Right lobe of liver (tissue), 4 donors: ENCODE results near the gene TAS2R46.

ENCODE experiments used
- POLR2A ChIP-seq: fragments of 450-650 bp; IDR thresholded peaks from one replicate; pipeline ENCODE4 v1.6.1; 2017; ENCODE audit warnings: antibody characterized with exemption, mild to moderate bottlenecking
- TF ChIP-seq, protein P1 (sequence below), 4 donors: fragments of 200-600 bp in 3 of 4; fragments of 450-650 bp in 1 of 4; IDR thresholded peaks; one replicate each; pipeline versions ENCODE4 v1.5.1 to v1.8.0; 2016 to 2022; ENCODE audit warnings: antibody characterized with exemption in 4 of 4, mild to moderate bottlenecking in 2 of 4
- donor health status: DM: no; HTN: no; CAD: no.
- donor health status: DM: no; HTN: no; CAD: no.
- donor health status: DM: no; HTN: yes; CAD: no.

DNA sequence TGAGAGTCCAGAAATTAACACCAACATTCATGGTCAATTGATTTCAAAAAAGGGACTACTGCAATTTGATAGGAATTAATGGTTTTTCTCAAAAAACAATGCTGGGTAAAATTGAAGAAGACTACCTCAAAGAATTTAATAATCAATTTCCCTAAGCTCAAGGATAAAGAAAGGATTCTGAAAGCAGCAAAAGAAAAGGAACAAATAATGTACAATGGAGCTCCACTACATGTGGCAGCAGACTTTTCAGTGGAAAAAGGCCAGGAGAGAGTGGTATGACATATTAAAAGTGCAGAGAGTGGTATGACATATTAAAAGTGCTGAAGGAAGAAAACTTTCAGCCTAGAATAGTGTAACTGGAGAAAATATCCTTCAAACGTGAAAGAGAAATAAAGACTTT, 45.6 kb upstream of the TAS2R46 start:
- TF ChIP-seq, protein P1, sequence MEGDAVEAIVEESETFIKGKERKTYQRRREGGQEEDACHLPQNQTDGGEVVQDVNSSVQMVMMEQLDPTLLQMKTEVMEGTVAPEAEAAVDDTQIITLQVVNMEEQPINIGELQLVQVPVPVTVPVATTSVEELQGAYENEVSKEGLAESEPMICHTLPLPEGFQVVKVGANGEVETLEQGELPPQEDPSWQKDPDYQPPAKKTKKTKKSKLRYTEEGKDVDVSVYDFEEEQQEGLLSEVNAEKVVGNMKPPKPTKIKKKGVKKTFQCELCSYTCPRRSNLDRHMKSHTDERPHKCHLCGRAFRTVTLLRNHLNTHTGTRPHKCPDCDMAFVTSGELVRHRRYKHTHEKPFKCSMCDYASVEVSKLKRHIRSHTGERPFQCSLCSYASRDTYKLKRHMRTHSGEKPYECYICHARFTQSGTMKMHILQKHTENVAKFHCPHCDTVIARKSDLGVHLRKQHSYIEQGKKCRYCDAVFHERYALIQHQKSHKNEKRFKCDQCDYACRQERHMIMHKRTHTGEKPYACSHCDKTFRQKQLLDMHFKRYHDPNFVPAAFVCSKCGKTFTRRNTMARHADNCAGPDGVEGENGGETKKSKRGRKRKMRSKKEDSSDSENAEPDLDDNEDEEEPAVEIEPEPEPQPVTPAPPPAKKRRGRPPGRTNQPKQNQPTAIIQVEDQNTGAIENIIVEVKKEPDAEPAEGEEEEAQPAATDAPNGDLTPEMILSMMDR (IDR thresholded peaks at IDR 0.05), result no peak
- no peak for TF ChIP-seq POLR2A
